HEK293 (cell line): Measurements from ENCODE around the gene TUSC1.

Experiments used
- FEZF1 ChIP-seq: fragments of 450-650 bp; formaldehyde crosslinking; IDR thresholded peaks from 2 replicates; pipeline ENCODE4 v1.5.1; 2016; ENCODE audit warnings: missing biosample characterization, missing genetic modification characterization
- ZNF274 ChIP-seq, 2 experiments: fragments of 200-500 bp in 1 of 2; fragments of 450-650 bp in 1 of 2; sonication (Bioruptor generic) in 1 of 2; formaldehyde crosslinking in 1 of 2; IDR thresholded peaks; 2 replicates each; pipeline versions ENCODE4 v1.5.1 to v1.6.1; 2014 to 2016; ENCODE audit warnings: borderline replicate concordance in 1 of 2, inconsistent platforms in 1 of 2, low read length in 1 of 2, missing biosample characterization in 1 of 2, missing genetic modification characterization in 1 of 2
- ZNF558 ChIP-seq: fragments of 450-650 bp; formaldehyde crosslinking; IDR thresholded peaks from 2 replicates; pipeline ENCODE4 v1.5.1; 2016; ENCODE audit warnings: missing biosample characterization, missing genetic modification characterization
- ZNF596 ChIP-seq: fragments of 450-650 bp; IDR thresholded peaks from 2 replicates; pipeline ENCODE4 v1.5.0; 2018; ENCODE audit warnings: missing biosample characterization, mild to moderate bottlenecking, missing genetic modification characterization, moderate library complexity
- TF ChIP-seq, protein P1 (sequence below): fragments of 450-650 bp; formaldehyde crosslinking; IDR thresholded peaks from 2 replicates; pipeline ENCODE4 v1.5.1; 2016; ENCODE audit warnings: missing biosample characterization, missing genetic modification characterization
- TF ChIP-seq, protein P2 (sequence below): fragments of 450-650 bp; formaldehyde crosslinking; IDR thresholded peaks from 2 replicates; pipeline ENCODE4 v1.5.1; 2016; ENCODE audit warnings: missing biosample characterization, missing genetic modification characterization

DNA sequence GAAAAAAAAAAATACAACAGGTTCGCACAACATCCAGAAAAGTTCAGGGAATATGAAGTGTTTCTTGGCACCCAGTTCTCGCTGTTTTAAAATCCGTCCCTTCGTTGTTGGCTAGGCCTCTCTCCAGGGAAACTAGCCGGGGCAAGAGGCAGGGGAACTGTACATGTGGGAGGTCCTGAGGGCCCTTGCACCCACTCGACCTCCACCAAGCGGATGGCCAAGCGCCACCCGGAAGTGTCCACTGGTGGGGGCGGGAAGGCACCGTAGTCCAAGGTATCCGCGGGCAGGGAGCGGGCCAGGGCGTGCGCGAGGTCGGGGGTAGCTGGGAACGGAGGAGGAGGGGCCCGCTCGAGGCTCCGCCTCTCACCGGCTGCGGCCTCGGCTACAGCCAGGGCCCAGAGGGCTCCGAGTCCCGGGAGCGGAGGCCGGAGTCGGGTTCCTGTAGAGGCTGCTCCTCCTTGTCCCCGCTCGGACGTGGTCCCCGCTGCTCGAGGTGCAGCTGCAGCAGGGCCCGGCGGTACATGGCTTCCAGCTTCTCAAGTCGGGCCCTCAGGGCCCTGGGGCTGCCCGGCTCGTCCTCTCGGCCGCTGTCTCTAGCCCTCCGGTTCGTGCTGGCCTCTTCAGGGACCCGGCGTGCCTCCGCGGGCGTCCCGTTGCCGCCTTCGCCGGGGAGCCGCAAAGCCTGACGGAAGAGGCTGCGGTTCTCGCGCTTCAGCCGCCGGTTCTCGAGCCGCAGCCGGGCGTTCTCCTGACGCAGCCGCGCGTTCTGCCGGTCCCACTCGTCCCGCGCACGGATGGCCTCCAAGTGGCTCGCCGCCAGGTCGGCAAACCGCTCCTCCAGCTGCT, 720 bp downstream of the TUSC1 start:
- TF ChIP-seq ZNF558 (tag by site-specific recombination) (no peak), ZNF596 (no peak), ZNF274 (IDR thresholded peaks at IDR 0.05; ENCODE audit: low read length) (no peak), ZNF274 (tag by site-specific recombination; IDR thresholded peaks at IDR 0.05; ENCODE audit: borderline replicate concordance) (no peak), FEZF1 (no peak)
- TF ChIP-seq, protein P1, sequence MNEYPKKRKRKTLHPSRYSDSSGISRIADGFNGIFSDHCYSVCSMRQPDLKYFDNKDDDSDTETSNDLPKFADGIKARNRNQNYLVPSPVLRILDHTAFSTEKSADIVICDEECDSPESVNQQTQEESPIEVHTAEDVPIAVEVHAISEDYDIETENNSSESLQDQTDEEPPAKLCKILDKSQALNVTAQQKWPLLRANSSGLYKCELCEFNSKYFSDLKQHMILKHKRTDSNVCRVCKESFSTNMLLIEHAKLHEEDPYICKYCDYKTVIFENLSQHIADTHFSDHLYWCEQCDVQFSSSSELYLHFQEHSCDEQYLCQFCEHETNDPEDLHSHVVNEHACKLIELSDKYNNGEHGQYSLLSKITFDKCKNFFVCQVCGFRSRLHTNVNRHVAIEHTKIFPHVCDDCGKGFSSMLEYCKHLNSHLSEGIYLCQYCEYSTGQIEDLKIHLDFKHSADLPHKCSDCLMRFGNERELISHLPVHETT: no peak
- TF ChIP-seq, protein P2, sequence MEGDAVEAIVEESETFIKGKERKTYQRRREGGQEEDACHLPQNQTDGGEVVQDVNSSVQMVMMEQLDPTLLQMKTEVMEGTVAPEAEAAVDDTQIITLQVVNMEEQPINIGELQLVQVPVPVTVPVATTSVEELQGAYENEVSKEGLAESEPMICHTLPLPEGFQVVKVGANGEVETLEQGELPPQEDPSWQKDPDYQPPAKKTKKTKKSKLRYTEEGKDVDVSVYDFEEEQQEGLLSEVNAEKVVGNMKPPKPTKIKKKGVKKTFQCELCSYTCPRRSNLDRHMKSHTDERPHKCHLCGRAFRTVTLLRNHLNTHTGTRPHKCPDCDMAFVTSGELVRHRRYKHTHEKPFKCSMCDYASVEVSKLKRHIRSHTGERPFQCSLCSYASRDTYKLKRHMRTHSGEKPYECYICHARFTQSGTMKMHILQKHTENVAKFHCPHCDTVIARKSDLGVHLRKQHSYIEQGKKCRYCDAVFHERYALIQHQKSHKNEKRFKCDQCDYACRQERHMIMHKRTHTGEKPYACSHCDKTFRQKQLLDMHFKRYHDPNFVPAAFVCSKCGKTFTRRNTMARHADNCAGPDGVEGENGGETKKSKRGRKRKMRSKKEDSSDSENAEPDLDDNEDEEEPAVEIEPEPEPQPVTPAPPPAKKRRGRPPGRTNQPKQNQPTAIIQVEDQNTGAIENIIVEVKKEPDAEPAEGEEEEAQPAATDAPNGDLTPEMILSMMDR (tag by site-specific recombination): no peak
